Measurements from ENCODE around the gene CCSER1. TPM values are rescaled to one million over a fixed set of nuclear protein-coding genes. Genes with fewer than 3 reads are reported as not detected.

The CCSER1 gene
- polyA plus RNA-seq, 1 experiment = not detected

GRCh38 chr4:90614371-90614770 lies 487.2 kb downstream of the CCSER1 start:
- Histone ChIP-seq H3K36me3 (ENCODE audit: control insufficient read depth, insufficient read depth, low read length) (no peaks in the 10 kb centered on the region), H3K27me3 (ENCODE audit: control insufficient read depth, insufficient read depth, low read length) (no peaks in the 10 kb centered on the region), H3K4me3 (ENCODE audit: low read depth, low read length) (no peak overlapping the region)
- DNase-seq (ENCODE audit: low read depth) = no peak
- no peak for TF ChIP-seq CTCF (IDR thresholded peaks at IDR 0.05; ENCODE audit: insufficient read depth, low read depth, low read length)
- ChIA-PET POLR2A (no interaction called here), CTCF (no interaction called here)

- ChIA-PET POLR2A (no interaction called here), CTCF (no interaction called here)
- TF ChIP-seq CTCF (IDR thresholded peaks at IDR 0.05; ENCODE audit: insufficient read depth, low read depth, low read length) = no peak
- DNase-seq (ENCODE audit: low read depth) = no peak
- H3K27me3 ChIP-seq (ENCODE audit: control insufficient read depth, insufficient read depth, low read length) = no peaks in the 10 kb centered on the region
- H3K36me3 ChIP-seq (ENCODE audit: control insufficient read depth, insufficient read depth, low read length) = no peaks in the 10 kb centered on the region
- no peak overlapping the region for H3K4me3 ChIP-seq (ENCODE audit: low read depth, low read length)
Observed at GRCh38 chr4:90621080-90621479, 493.9 kb downstream of the CCSER1 start.

- Histone ChIP-seq H3K4me3 (ENCODE audit: low read depth, low read length) (no peak overlapping the region), H3K27me3 (ENCODE audit: control insufficient read depth, insufficient read depth, low read length) (no peaks in the 10 kb centered on the region), H3K36me3 (ENCODE audit: control insufficient read depth, insufficient read depth, low read length) (no peaks in the 10 kb centered on the region)
- TF ChIP-seq CTCF (IDR thresholded peaks at IDR 0.05; ENCODE audit: insufficient read depth, low read depth, low read length) = no peak
- ChIA-PET POLR2A (no interaction called here), CTCF (no interaction called here)
- no peak for DNase-seq (ENCODE audit: low read depth)
Observed at GRCh38 chr4:90624781-90625180, 497.6 kb downstream of the CCSER1 start.

GRCh38 chr4:90641861-90642599 lies 514.8 kb downstream of the CCSER1 start:
- H3K4me3 ChIP-seq (ENCODE audit: low read depth, low read length) = no peak overlapping the region
- ChIA-PET CTCF (no interaction called here), POLR2A (no interaction called here)
- TF ChIP-seq CTCF (IDR thresholded peaks at IDR 0.05; ENCODE audit: insufficient read depth, low read depth, low read length) = no peak
- no peaks in the 10 kb centered on the region for H3K36me3 ChIP-seq (ENCODE audit: control insufficient read depth, insufficient read depth, low read length)
- H3K27me3 ChIP-seq (ENCODE audit: control insufficient read depth, insufficient read depth, low read length) = no peaks in the 10 kb centered on the region
- DNase-seq (ENCODE audit: low read depth) = no peak

GRCh38 chr4:90643156-90643555 lies 516.0 kb downstream of the CCSER1 start:
- Histone ChIP-seq H3K4me3 (ENCODE audit: low read depth, low read length) (no peak overlapping the region), H3K27me3 (ENCODE audit: control insufficient read depth, insufficient read depth, low read length) (no peaks in the 10 kb centered on the region), H3K36me3 (ENCODE audit: control insufficient read depth, insufficient read depth, low read length) (no peaks in the 10 kb centered on the region)
- TF ChIP-seq CTCF (IDR thresholded peaks at IDR 0.05; ENCODE audit: insufficient read depth, low read depth, low read length) = no peak
- ChIA-PET POLR2A (no interaction called here), CTCF (no interaction called here)
- DNase-seq (ENCODE audit: low read depth) = no peak

Data from BJ (cell line).